RPMI7951 (cell line): ENCODE measurements around the gene RALGPS1. TPM values are rescaled to one million over a fixed set of nuclear protein-coding genes. Genes with fewer than 3 reads are reported as not detected.

Experiments
- DNase-seq: peaks from one replicate; pipeline ENCODE4 v3.0.0-alpha.2; 2012; ENCODE audit warnings: low read depth
- total RNA-seq: library from RNA; depleted of rRNA; stranded (reverse); fragments of >200 nt; shearing (Covaris generic); gene quantifications from 2 replicates; pipeline ENCODE4 v1.2.3, GENCODE V29; 2014

RALGPS1 gene
- total RNA-seq, 1 experiment from 2014 or later: 4.0 TPM

GRCh38 chr9:127051881-127052595, 137.5 kb downstream of the RALGPS1 start:
- DNase-seq: no peak

GRCh38 chr9:127053057-127053821, 138.7 kb downstream of the RALGPS1 start:
- DNase-seq: no peak

DNA sequence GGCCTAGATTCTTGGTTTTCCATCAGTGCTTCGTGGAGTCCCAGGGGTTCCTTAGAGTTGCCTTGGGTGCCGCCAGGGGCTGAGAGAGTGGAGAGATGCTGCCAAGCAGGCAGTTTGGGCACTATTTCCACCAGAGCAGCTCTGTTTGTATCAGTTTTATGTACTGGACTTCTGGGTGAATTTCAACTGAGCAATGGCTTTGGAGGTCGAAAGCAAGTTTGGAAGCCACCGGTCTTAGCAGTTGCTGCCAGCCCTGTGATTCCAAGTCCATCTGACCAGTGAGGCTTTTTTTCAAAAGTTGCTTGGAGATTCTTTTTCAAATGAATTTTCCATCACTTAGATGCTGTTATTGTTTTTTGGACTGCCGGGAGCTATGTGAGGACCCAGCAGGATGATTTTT, 139.4 kb downstream of the RALGPS1 start:
- no peak for DNase-seq

DNA sequence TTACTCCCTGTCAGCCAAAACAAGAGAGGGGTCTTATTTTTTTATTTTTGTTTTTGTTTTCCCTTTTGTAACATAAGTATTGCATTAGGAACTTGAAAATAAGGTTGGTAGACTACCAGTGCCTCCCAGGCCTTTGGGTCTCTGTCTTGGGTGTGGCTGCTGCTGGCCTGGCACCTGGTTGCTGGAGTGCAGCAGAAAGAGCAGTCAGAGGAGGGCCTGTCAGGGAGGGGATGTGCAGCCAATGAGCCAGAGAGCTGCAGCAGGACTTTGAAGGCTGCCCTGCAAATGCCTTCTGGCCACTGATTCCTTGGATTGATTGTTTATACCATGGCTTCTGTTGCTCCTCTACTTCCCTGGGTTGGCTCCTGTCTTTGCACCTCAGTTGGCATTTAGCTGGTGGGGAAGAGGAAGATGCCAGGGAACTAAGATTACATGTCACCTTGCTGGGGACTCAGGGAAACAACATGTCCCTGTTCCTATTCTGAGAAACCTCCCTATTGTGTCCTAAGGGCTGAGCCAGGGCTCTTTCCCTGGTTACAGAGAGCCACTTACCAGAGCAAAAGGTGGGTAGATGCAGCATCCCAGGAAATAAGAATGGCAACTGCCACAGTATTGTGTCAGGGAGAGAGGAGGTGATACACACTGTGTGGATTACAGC, 141.3 kb downstream of the RALGPS1 start:
- no peak for DNase-seq

DNA sequence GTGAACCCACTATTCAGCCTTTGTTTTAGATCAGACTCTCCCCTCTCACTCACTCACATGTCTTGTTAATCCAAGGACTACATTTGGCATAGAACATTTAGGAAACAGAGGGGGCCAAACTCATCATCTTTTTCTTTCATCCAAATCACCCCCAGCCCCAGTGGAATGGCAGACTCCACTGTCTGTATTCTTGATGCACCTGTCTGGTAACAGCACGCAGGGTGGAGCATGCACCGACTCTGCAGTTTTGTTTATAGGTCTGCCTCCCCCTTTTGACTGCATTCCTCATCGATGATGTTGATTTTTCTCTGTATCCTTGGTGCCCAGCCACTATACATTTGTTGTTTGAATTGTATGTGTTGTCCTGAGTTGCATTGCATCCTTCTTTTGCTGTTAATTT, 141.9 kb downstream of the RALGPS1 start:
- no peak for DNase-seq

- DNase-seq: no peak
Observed at GRCh38 chr9:127058011-127058644, 143.5 kb downstream of the RALGPS1 start.

GRCh38 chr9:127058645-127059021, 144.1 kb downstream of the RALGPS1 start:
- no peak for DNase-seq

DNA sequence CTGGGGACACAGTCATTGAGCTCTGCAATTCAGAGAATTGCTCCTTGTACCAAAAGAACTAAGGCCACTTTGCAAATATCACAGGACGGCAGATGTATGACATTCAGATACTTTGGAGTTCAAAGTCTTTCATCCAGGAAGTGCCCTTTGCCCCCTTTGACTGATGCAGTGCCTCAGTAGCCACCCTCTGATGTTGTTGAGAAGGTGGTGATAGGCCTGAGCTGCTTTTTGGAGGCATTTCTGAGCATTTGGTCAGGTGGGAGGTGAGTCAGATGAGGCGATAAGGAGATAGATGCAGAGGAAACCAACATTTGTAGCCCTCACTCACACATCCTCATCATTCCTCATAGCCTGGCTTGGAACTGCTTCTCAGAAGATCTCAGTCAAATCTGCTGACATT, 144.4 kb downstream of the RALGPS1 start:
- DNase-seq: no peak

- DNase-seq: no peak
Observed at GRCh38 chr9:127059765-127060361, 145.3 kb downstream of the RALGPS1 start.

- DNase-seq: no peak
Observed at GRCh38 chr9:127061411-127061810, 146.8 kb downstream of the RALGPS1 start.

- DNase-seq: no peak
Observed at GRCh38 chr9:127064335-127064734, 149.8 kb downstream of the RALGPS1 start.

GRCh38 chr9:127065592-127065991, 151.0 kb downstream of the RALGPS1 start:
- peak; percentile 40 for DNase-seq

- DNase-seq: no peak
Observed at GRCh38 chr9:127066060-127066850, 151.7 kb downstream of the RALGPS1 start.

GRCh38 chr9:127066851-127067136, 152.2 kb downstream of the RALGPS1 start:
- no peak for DNase-seq

GRCh38 chr9:127067603-127068220, 153.1 kb downstream of the RALGPS1 start:
- DNase-seq: no peak

GRCh38 chr9:127074561-127075548, 160.3 kb downstream of the RALGPS1 start:
- DNase-seq: no peak

- no peak for DNase-seq
Observed at GRCh38 chr9:127075624-127076372, 161.2 kb downstream of the RALGPS1 start.

DNA sequence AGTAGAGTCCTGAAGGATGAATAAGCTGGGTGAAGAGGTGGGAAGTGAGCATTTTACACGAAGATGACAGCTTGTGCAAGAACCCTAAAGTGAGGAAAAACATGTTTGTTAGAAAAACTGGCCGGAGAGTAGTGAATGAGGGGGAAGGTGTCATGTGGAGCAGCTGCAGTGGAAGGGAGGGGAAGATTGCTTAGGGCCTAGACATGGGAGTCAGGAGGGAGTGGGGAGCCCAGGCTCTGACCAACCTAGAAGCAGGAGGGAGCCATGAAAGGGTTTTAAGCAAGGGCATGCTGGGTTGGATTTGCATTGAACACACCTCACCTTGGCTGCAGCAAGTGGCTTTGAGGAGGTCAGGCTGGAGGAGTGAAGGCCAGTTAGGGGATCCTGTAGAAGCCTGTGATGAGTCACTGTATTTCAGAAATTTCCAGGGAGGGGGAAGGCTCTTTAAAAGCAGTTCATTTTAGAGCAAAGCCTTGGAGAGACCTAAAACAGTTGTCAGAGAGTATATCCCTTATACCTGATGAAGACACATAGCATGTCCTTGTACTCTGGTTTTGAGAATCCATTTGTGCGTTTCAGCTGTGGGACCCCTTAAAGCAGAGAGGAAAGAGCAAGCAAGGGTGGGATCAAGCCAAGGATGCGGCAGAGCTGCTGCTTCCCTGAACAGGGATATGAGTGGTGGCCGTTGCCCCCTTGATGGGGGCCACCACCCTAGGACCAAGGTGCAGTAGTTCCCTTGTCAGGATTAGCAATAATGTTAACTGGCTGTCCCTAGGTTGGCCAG, 162.5 kb downstream of the RALGPS1 start:
- DNase-seq: peak; percentile 2
